Inferior parietal cortex (tissue), 1 donor: ENCODE results near the gene C14orf180.

Experiments
- DNase-seq: peaks from one replicate; pipeline ENCODE4 v3.0.0-alpha.2; 2016; ENCODE audit errors: extremely low spot score

The C14orf180 gene

DNA sequence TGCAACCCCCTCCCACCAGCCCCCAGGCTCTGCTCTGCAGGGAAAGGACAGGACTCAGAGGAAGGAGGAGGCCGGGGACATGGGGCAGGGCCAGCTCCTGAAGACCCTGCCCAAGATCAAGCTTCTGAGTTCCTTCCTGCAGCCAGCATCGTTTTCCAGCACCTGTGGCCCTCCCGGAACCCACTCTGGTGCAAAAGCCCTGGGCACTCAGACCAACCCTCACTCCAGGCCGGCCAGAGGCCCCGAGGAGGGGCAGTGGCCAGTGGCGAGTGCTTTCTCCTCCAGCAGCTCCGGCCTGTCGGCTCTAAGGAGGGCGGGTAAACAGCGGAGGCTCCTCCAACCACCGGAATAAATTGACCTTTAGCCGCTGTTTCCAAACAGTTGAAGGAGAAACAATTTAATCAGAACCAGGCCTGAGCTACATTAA lies 14.2 kb downstream of the C14orf180 start:
- no peak for DNase-seq

DNA sequence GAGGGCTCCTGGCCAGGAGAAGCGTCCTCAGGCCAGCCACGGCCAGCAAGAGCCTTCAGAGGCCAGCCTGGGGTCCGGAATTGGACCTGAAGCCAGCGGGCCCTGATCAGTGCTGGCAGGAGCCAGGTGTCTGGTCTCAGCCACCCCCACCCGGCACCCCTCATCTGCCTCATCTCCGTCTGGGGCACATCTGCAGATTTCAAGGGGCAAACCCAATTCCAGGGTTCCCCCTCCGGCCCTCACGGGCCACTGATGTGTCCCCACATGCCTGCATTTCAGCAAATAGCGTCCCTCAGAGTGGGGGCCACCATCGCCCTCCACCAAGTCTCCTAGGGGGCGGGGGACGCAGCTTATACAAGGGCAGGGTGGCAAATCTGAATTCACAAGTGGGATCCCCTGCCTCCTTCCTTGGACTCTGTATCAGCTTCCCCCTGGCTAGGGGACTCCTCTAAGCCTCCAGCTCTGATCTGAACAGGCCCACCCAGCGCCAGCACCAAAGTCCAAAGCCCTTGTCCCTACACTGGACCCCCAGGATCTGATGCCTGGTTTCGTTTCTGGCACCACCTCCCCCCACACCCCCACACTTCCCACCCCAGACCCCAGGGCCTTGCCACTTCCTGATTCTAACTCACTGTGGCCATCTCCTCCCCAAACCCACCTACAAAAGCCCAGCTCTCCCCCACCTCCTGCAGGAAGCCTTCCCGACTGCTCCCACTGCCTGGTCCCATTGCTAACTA lies 14.9 kb downstream of the C14orf180 start:
- no peak for DNase-seq

DNA sequence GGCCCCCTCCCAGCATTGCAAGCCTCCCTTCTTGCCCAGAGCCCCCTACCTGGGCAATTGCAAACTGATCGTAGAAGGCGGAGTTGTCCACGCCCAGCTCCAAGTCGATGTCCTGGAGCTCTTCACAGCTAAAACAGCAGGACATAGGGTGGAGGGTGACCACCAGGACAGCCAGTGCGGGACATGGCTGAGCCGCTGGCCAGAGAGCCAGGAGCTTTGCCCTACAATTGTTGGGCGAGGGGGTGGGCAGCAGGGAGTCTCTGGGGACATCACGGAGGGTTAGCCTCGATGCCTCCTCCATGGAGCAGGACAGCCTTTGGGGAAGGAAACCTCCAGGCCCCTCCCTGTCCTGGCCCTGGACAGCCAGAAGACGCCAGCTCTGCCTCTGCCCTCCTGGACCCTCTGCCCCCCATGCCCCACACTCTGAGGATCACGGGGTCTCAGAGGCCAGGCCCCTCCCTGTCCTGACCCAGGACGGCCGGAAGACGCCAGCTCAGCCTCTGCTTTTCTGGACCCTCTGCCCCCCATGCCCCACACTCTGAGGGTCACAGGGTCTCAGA lies 15.6 kb downstream of the C14orf180 start:
- DNase-seq, result no peak

DNA sequence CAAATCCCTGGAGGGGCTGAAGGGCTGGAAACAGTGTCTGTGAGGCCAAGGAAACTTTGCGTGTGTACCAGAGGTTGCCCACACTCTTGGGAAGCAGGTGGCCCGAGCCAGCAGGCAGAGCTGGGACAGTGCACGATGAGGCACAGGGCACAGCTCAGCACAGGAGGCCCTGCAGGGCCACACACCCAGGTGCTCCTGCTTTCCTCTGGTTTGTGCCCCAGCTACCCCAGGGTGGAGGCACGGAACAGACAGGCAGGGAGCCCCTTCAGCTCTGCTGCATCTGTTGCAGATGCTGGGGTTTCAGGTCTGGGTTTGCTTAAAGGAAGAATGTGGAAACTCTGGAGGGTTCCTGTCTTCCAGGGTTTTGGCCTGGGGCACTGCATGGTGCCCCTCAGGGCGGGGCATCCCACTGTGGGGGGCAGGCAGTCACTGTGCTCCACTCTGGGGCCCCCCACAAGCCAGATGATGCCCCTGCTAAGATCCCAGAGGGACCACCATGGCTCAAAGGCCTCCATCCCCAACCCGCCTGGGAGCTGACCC lies 16.4 kb downstream of the C14orf180 start:
- no peak for DNase-seq

DNA sequence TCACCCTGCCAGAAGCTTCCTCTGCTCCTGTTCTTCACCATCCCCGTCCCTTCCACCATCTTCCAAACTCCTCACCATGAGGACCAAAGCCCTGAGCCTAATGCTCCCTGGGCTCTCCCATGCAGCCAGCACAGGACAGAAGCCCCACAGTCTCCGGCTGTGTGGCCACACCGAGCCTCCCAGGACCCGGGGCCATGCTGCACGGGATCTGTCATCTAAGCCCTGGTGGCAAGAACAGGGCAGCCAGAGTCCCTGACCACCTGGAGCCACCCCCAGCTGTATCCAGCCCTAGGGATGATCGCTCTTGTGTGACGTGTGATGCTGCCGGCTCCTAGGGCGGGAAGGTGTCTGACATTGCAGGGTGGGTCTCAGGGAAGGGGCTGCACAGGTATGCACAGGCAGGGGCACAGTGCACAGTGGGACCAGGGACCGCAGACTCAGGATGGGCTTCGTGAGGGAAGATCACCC lies 16.9 kb downstream of the C14orf180 start:
- no peak for DNase-seq

DNA sequence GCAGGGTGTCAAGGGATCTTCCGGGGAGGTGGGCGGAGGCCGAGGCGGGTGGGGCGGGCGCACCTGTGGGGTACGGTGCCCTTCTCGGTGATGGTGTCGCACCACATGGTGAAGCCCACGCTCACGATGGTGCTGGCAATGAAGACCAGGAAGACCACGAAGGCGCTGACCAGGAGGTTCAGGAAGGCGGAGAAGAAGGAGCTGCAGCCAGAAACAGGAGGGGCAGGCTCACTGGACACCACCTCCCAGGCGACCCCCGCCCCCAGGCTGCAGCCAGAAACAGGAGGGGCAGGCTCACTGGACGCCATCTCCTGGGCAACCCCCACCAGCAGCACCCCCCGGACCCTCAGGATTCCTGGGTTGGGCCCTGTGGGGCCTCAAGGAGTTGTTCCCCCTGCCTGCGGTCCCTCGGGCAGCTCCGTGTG lies 17.4 kb downstream of the C14orf180 start:
- DNase-seq, result no peak

DNA sequence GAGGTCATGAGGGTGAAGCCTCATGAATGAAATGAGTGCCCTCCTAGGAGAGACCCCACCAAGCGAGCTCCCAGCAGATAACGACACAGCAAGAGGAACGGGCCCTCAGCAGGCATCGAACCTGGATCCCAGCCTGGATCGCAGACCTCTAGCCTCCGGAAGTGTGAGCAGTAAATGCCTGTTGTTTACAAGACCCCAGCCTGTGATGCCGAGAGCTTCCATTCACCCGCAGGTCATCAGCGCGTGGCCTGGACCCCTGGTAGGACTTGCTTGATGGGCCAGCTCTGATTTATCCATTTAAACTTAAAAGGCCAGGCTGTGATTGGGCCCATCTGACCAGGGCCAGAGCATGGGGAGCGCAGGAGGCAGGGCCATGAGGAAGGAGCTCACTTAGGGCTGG lies 18.0 kb downstream of the C14orf180 start:
- DNase-seq, result no peak

DNA sequence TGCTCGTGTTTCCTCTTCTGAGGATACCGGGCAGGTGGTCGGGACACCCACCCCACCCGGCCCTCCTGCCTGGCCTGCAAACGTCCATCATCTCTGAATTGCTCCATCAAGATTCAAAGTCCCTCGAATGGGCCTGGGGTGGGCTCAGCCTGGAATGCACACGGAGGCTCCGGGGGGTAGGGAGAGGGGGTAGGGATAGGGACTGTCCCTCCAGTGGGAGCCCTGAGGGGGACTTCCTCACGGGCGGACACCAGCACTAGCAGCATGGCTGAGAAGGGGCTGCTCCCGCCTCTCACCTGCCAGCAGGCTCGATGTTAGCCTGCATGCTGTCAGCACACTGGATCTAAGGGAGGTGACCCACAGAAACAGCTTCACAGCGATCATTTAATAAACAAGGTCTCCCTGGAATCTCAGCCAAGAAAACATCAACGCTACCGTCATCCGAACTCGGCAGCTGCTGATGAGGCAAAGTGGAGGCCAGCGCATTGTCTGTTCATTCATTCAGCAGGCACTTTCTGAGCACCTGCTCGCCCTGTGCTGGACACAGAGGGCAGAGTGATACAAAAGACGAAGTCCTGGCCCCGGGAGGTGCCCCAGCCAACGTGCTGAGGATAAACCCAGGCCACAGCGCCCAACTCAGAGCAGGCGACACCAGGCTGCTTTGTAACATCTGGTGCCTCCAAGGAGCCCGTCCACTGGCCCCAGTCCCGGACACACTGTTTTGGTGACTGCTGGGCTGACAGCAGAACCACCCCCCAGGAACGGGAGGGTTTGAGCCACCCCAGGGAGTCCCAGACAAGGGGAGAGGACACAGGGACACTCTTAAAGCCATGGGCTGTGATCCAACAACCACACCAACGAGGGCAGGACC lies 18.7 kb downstream of the C14orf180 start:
- no peak for DNase-seq

DNA sequence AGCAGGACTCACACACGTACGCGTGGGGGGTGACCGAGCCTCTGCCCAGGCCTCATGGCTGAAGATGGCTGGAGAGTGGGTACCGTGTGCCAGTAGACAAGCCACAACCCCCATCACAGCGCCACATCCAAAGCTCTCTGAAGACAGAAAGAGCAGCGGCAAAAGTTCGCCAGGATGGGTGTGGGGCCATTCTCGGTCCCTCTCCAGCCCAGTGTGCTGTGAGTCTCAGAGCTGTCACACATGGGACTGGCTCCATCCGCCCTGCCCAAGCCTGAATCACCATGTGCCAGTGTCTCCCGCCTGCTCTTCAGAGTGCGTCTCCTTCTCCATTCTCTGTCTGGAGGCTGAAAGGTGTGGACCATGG lies 19.3 kb downstream of the C14orf180 start:
- no peak for DNase-seq

DNA sequence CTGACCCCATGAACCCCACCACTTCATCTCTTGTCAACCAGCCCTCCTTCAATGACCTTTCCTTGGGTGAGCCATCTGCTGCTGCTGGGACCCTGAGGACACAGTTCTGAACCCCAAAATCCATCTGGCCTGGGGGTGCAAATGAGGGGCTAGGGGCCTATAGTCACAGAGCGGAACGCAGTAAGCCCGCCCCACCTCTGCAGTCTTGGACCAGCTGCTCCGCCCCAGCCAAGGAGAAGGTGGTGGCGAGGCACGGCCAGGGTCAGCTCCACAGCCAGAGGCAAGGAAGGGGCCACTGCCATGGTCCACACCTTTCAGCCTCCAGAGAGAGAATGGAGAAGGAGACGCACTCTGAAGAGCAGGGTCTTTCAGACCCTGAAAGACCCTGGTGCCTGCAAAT lies 19.9 kb downstream of the C14orf180 start:
- no peak for DNase-seq

DNA sequence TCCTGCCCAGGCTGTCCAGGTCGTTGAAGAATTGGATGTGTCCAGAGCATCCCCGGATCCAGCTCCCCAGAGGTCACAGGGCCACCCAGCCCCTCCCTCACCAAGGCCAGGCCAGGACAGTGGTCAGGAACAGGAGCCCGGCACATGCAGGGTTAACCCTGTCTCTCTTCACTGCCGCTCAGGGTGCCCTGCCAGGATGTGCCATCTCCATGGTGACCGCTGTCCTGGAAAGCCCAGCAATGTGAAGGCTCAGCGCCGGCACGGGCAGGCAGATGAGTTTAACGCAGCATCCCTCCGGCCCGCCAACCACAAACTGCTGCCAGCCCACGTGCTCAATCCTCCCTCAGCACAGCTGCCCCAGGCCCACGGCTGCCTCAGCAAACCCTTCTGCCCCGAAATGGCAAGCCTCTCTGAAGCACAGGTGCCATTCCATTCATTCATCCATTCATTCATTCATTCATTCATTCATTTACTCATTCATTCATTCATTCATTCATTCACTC lies 20.6 kb downstream of the C14orf180 start:
- peak; percentile 46 for DNase-seq

DNA sequence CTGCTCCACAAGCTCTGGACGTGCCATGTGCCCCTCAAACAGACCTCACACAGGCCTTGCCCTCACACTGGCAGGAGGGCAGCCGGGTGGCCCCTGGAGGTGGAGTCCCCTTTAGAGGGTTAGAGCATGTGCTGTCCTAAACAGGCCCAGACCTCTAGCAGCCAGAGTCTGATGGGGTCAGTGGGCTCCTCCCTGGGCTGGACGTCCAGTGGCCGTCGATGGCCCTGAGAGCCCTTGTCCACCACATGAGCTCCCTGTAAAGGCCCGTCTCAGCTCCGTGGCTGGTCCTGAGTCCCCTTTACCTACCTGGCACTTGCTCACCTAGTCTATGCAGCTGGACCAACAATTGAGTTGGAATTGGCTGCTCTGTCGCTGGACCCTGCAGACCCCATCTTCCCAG lies 21.2 kb downstream of the C14orf180 start:
- DNase-seq, result no peak

DNA sequence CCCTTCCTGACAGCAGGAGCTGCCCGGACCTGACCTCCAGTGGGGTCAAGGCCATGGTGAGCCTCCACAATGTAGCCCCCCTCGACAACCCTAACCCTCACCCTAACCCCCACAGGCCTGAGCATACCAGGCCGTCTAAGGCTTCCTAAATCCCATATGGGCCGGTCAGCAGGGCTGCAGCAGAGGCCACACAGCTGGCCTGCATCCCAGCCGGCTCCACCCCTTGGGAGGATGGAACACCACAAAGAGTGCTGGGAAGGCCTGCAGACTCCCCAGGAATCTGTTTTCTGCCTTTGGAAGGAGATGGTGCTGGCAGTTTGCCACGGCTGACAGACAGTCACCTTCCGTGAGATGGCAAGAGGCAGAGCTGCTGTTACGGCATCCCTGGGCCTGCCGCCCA lies 22.2 kb downstream of the C14orf180 start:
- peak; percentile 27 for DNase-seq

DNA sequence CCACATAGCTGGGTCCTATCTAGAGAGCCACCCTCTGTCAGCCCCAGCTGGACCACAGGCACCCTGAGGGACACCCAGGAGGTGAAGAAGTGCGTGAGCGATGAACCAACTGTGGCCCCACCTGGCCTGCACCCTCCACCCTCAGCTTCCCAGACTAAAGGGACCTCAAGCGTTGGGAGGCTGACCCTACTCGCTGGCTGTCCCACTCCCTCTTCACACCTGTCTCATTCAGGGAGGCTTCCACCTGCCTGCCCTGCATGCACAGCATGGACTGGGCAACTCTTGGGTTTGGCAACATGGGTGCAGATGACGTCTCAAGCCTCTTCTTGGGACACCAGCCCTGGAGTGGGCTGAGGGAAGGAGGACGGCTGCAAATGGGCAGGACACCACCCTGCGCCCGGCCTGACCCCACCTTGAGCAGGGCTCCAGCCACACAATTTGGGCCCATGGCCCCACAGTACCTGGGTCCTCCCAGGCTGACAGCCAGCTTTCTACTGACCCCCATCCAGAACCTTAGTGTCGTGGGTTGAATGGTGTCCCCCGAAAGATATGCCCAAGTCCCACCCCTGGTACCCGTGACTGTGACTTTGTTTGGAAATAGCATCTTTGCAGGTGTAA lies 22.9 kb downstream of the C14orf180 start:
- no peak for DNase-seq

DNA sequence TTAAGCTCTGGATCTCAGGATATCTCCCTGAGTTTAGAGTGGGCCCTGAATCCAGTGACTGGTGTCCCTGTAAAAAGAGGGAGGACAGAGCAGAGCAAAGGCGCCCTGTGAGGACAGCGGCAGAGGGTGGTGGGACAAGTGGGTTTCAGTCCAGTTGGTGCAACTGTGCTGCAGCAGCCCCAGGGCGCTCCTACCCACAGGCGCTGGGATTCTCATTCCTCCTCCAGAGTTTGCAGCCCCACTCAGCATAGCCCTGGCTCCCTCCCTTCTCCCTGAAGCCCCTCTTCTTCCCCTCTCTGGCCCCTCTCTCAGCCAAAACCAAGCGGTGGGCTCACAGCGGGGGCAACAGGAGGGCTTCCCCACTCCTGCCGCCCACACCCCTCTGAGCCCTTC lies 23.4 kb downstream of the C14orf180 start:
- no peak for DNase-seq

DNA sequence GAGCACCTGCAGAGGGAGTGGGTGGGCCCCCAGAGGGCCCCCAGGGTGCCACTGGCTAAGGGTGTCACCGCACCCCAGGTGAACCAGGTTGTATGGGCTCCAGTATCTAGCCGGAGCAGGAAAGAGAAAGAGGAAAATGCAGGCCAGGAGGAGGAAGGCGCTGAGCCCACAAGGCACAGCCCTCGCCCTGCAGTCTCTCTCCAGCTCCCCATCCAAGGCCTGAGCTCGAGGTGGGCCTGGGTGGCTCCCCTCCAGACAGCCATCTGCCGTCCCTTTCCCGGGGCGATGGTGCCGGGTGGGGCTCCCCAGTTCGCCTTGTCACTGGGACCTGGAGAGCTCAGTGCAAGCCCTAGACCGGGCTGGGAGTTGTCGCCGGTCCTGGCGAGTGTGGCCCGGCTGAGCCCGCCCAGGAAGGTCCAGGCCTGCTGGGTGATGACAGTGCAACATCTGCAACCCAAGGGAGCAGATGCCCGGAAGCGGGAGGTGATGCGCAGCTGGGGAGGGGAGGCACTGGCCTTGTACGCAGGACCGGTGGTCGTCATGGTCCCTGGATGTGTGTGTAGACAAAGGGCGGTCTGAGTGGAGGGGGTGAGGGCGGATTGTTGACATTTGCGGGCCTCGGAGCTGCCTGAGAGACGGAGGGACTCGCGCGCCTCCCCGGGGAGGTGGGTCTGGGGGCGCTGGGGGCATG lies 24.3 kb downstream of the C14orf180 start:
- no peak for DNase-seq

DNA sequence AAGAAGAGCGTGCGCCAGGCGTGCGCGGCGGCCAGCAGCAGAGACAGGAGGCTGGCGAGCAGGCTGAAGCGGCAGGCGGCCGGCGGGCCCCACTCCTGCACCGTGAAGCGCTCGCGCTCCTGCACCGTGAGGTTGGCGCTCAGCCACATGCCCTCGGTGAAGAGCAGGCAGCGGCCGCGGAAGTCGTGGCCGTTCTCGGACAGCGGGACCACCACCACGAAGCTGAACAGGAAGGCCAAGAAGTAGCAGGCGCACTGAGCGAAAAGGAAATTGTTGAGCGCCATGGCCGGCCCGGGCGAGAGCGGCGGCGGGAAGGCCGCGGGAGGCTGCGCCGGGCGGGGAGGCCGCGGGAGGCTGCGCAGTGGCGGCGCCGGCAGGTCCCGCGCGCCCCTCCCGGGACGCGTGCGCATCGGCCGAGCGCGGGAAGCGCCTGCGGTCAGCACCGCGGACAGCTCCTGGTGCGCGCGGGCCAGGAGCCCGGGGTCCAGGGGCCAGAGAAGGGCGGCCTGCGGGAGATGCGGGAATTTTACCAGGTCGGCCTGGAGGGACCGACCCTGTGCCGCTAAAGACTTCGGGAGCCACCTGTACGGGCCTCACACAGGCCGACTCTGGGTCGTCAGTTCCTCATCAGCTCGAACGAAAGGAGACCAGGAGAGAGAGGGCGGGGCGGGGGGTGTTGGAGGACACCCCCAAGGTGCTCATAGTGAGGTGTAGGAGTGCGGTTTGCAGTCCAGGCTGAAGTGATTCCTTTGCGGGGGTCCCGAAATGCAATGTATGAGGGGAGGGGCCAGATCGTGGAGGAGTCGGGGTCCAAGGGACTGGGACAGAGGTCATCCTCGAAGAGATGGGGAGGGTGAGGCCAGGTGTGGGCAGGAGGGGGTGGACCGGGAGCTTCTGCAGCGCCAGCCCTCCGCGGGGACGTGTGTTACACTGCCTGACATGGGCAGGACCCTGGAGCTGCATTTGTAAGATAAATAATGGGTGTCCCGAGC lies 25.2 kb downstream of the C14orf180 start, which contains the start of gene TMEM179:
Gene TMEM179 (minus strand): TSS at position 315 of the 992 bp plus-strand sequence. CDS start 31 bp downstream, at position 284.
- peak; percentile 63 for DNase-seq

DNA sequence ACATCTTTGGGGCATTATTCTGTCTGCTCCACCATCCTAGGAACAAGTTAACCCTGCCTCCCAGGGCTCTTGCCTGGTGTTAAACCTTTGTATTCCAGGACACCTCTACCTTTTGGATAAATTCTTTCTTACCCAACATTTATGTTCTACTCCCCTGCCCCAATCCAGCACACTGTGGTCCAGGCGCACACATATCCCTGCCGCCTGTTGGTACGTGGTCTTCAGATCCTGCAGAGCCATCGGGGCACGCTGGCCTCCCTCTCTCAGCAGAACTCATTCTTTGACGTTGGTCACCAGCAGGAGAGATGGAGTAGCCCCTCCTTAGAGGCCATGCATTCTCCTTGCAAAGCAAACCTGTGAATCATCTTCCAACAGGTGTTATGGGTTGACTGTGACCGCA lies 30.1 kb downstream of the C14orf180 start:
- no peak for DNase-seq

DNA sequence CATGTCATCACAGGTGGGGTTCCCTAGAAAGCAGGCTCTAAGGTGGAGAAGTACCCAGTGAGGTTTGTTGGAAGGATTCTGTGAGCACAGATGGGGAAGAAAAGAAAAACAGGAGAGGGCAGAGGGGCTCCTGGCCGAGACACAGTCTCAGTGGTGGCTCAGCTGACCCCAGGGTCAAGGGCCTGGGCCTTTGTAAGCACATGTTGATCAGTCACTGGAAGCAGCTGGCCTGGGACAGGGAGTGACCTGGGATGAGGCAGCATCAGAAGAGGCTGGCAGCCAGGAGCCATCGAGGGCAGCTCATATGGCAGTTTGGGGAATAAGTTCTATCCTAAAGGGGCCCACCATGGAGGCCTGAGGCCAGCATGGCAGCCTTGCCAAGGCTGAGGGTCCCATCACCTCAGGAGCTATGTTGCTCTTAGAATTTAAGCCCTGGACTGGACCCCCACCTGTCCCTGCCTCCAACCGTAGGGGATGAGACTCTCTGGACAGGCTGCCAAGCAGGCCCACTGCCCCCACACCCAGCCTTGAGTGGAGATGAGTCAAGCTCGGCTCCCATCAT lies 31.3 kb downstream of the C14orf180 start:
- DNase-seq, result no peak
